GM12864 (cell line): ENCODE results near the gene OSBPL3.

Source experiments
- DNase-seq: peaks from one replicate; pipeline ENCODE4 v3.0.0-alpha.2; 2011; ENCODE audit warnings: low read depth
- H3K4me3 ChIP-seq: 2 replicates; pipeline ENCODE4 v1.5.1; 2011; ENCODE audit warnings: mild to moderate bottlenecking, low read depth, low read length, control low read depth
- CTCF ChIP-seq: IDR thresholded peaks from 2 replicates; pipeline ENCODE4 v1.5.1; 2011; ENCODE audit warnings: low read depth, mild to moderate bottlenecking, moderate library complexity, low read length, control low read depth, inconsistent platforms; ENCODE audit errors: missing control alignments

OSBPL3 gene

GRCh38 chr7:24956021-24956420 lies 24.0 kb downstream of the OSBPL3 start:
- no peak overlapping the region for H3K4me3 ChIP-seq
- TF ChIP-seq CTCF: no peak
- no peak for DNase-seq

- H3K4me3 ChIP-seq: no peak overlapping the region
- TF ChIP-seq CTCF: no peak
- DNase-seq: no peak
Observed at GRCh38 chr7:24955313-24955712, 24.7 kb downstream of the OSBPL3 start.

GRCh38 chr7:24952464-24952863 lies 27.5 kb downstream of the OSBPL3 start:
- no peak for DNase-seq
- no peak overlapping the region for H3K4me3 ChIP-seq
- TF ChIP-seq CTCF: no peak

- H3K4me3 ChIP-seq: no peak overlapping the region
- TF ChIP-seq CTCF: no peak
- DNase-seq: no peak
Observed at GRCh38 chr7:24951441-24951980, 28.5 kb downstream of the OSBPL3 start.

- no peak for TF ChIP-seq CTCF
- DNase-seq: no peak
- no peak overlapping the region for H3K4me3 ChIP-seq
Observed at GRCh38 chr7:24949884-24950283, 30.1 kb downstream of the OSBPL3 start.

- no peak for DNase-seq
- TF ChIP-seq CTCF: no peak
Observed at GRCh38 chr7:24948739-24949138, 31.2 kb downstream of the OSBPL3 start.

GRCh38 chr7:24946467-24946866 lies 33.5 kb downstream of the OSBPL3 start:
- no peak for TF ChIP-seq CTCF
- DNase-seq: no peak
- no peak overlapping the region for H3K4me3 ChIP-seq

More at GRCh38 chr7:24948739-24949138, 31.2 kb downstream of the OSBPL3 start:
- no peak overlapping the region for H3K4me3 ChIP-seq
